DOHH2 (cell line): Measurements from ENCODE around the gene ROR2.

ENCODE experiments used
- H3F3A ChIP-seq: fragments of 200-600 bp; sonication (generic), shearing (Covaris generic); 2 replicates; pipeline ENCODE4 v1.6.0; 2016; ENCODE audit warnings: antibody characterized with exemption, mild to moderate bottlenecking; ENCODE audit not compliant: control insufficient read depth, insufficient read depth
- H3K27ac ChIP-seq: fragments of 200-600 bp; sonication (generic); 2 replicates; pipeline ENCODE4 v1.5.1; 2014; ENCODE audit warnings: low read depth, mild to moderate bottlenecking, low read length, moderate library complexity
- H3K27me3 ChIP-seq: fragments of 200-600 bp; sonication (generic); 2 replicates; pipeline ENCODE4 v1.6.1; 2014; ENCODE audit warnings: mild to moderate bottlenecking, low read length, mixed read lengths; ENCODE audit not compliant: control insufficient read depth
- H3K36me3 ChIP-seq: fragments of 200-600 bp; sonication (generic); 2 replicates; pipeline ENCODE4 v1.6.1; 2014; ENCODE audit warnings: mild to moderate bottlenecking, low read length, moderate library complexity, mixed read lengths; ENCODE audit not compliant: control insufficient read depth
- H3K4me1 ChIP-seq: fragments of 200-600 bp; sonication (generic); 2 replicates; pipeline ENCODE4 v1.6.1; 2014; ENCODE audit warnings: mild to moderate bottlenecking, low read length, mixed read lengths; ENCODE audit not compliant: control insufficient read depth
- H3K4me2 ChIP-seq: fragments of 200-600 bp; sonication (generic); 2 replicates; pipeline ENCODE4 v1.6.0; 2014; ENCODE audit warnings: mild to moderate bottlenecking, low read length, moderate library complexity
- H3K4me3 ChIP-seq: fragments of 200-600 bp; sonication (generic); 2 replicates; pipeline ENCODE4 v1.5.1; 2014; ENCODE audit warnings: mild to moderate bottlenecking, low read length, mixed read lengths
- H3K79me2 ChIP-seq: fragments of 200-600 bp; sonication (generic); 2 replicates; pipeline ENCODE4 v1.6.1; 2014; ENCODE audit warnings: mild to moderate bottlenecking, low read length, mixed read lengths; ENCODE audit not compliant: control insufficient read depth
- H3K9me2 ChIP-seq: fragments of 200-600 bp; sonication (generic); replicated peaks from 2 replicates; pipeline ENCODE4 v1.6.1; 2014; ENCODE audit warnings: mild to moderate bottlenecking, low read length, mixed read lengths; ENCODE audit not compliant: control insufficient read depth
- H3K9me3 ChIP-seq: fragments of 200-600 bp; sonication (generic); 2 replicates; pipeline ENCODE4 v1.6.1; 2014; ENCODE audit warnings: antibody characterized with exemption, low read length, mixed read lengths; ENCODE audit not compliant: control insufficient read depth, insufficient read depth
- H4K20me1 ChIP-seq: fragments of 200-600 bp; sonication (generic); 2 replicates; pipeline ENCODE4 v1.6.0; 2014; ENCODE audit warnings: low read depth, mild to moderate bottlenecking, antibody characterized with exemption, low read length, moderate library complexity; ENCODE audit not compliant: control insufficient read depth, insufficient read depth
- CTCF ChIP-seq: fragments of 200-600 bp; sonication (generic); IDR thresholded peaks from one replicate; pipeline ENCODE4 v1.5.1; 2014; ENCODE audit warnings: antibody characterized with exemption, mild to moderate bottlenecking, low read depth, low read length; ENCODE audit not compliant: poor library complexity, severe bottlenecking
- EZH2phosphoT487 ChIP-seq: fragments of 200-600 bp; sonication (generic); IDR thresholded peaks from 2 replicates; pipeline ENCODE4 v1.6.1; 2017; ENCODE audit warnings: borderline replicate concordance, mild to moderate bottlenecking, antibody characterized with exemption, low read length, moderate library complexity, mixed read lengths

ROR2 gene

GRCh38 chr9:91805031-91805430 lies 145.0 kb downstream of the ROR2 start:
- Histone ChIP-seq H3K4me2 (no peak overlapping the region), H3K4me3 (no peak overlapping the region), H3F3A (no peaks in the 10 kb centered on the region), H3K79me2 (no peaks in the 10 kb centered on the region), H3K27me3 (no peaks in the 10 kb centered on the region), H3K27ac (no peak overlapping the region), H3K36me3 (no peaks in the 10 kb centered on the region), H3K9me2 (no peaks in the 10 kb centered on the region), H3K9me3 (no peaks in the 10 kb centered on the region), H4K20me1 (no peaks in the 10 kb centered on the region), H3K4me1 (no peaks in the 10 kb centered on the region)
- TF ChIP-seq CTCF (no peak), EZH2phosphoT487 (no peak)

GRCh38 chr9:91803970-91804752 lies 145.9 kb downstream of the ROR2 start:
- Histone ChIP-seq H3K27me3 (no peaks in the 10 kb centered on the region), H3K79me2 (no peaks in the 10 kb centered on the region), H3F3A (no peaks in the 10 kb centered on the region), H3K4me2 (no peak overlapping the region), H3K9me2 (no peaks in the 10 kb centered on the region), H3K4me3 (no peak overlapping the region), H4K20me1 (no peaks in the 10 kb centered on the region), H3K36me3 (no peaks in the 10 kb centered on the region), H3K4me1 (no peaks in the 10 kb centered on the region), H3K27ac (no peak overlapping the region), H3K9me3 (no peaks in the 10 kb centered on the region)
- TF ChIP-seq CTCF: no peak
- no peak for TF ChIP-seq EZH2phosphoT487

- H3K9me3 ChIP-seq: no peaks in the 10 kb centered on the region
- H3K9me2 ChIP-seq: no peaks in the 10 kb centered on the region
- TF ChIP-seq EZH2phosphoT487 (no peak), CTCF (no peak)
- H3F3A ChIP-seq: no peaks in the 10 kb centered on the region
- H3K79me2 ChIP-seq: no peaks in the 10 kb centered on the region
- no peak overlapping the region for H3K4me3 ChIP-seq
- H3K4me2 ChIP-seq: no peak overlapping the region
- H3K36me3 ChIP-seq: no peaks in the 10 kb centered on the region
- H3K4me1 ChIP-seq: no peaks in the 10 kb centered on the region
- no peak overlapping the region for H3K27ac ChIP-seq
- no peaks in the 10 kb centered on the region for H3K27me3 ChIP-seq
- H4K20me1 ChIP-seq: no peaks in the 10 kb centered on the region
Observed at GRCh38 chr9:91803151-91803940, 146.7 kb downstream of the ROR2 start.
